ENCODE data around the gene OR2L3.

- TF ChIP-seq, protein P1, sequence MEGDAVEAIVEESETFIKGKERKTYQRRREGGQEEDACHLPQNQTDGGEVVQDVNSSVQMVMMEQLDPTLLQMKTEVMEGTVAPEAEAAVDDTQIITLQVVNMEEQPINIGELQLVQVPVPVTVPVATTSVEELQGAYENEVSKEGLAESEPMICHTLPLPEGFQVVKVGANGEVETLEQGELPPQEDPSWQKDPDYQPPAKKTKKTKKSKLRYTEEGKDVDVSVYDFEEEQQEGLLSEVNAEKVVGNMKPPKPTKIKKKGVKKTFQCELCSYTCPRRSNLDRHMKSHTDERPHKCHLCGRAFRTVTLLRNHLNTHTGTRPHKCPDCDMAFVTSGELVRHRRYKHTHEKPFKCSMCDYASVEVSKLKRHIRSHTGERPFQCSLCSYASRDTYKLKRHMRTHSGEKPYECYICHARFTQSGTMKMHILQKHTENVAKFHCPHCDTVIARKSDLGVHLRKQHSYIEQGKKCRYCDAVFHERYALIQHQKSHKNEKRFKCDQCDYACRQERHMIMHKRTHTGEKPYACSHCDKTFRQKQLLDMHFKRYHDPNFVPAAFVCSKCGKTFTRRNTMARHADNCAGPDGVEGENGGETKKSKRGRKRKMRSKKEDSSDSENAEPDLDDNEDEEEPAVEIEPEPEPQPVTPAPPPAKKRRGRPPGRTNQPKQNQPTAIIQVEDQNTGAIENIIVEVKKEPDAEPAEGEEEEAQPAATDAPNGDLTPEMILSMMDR (conservative IDR thresholded peaks at IDR 0.05; ENCODE audit: low read length) = no peak
- TF ChIP-seq EZH2phosphoT487 (IDR thresholded peaks at IDR 0.05; ENCODE audit: borderline replicate concordance, low read depth, low read length) = no peak
These were observed 8.6 kb downstream of the OR2L3 start for GRCh38 chr1:248055261-248055660.

Measured in OCI-LY7 (cell line).